ENCODE measurements around the gene STMND1. TPM values are rescaled to one million over a fixed set of nuclear protein-coding genes. Genes with fewer than 3 reads are reported as not detected.

STMND1 gene
- total RNA-seq, 1 donor from 2014 or later = not detected

- H3K9me3 ChIP-seq (replicated peaks) = peaks cover 11% of the 10 kb centered on the region
- no peak overlapping the region for H3K4me3 ChIP-seq
- H3K4me1 ChIP-seq = no peaks in the 10 kb centered on the region
- intact Hi-C loops (cut with micrococcal nuclease) = no loop called here
- peak; percentile 19 for TF ChIP-seq CTCF (IDR thresholded peaks at IDR 0.05; ENCODE audit: borderline replicate concordance)
- H3K27ac ChIP-seq (replicated peaks) = no peak overlapping the region
- H3K27me3 ChIP-seq (ENCODE audit: low read depth) = no peaks in the 10 kb centered on the region
- no peak for DNase-seq
- H3K36me3 ChIP-seq = no peaks in the 10 kb centered on the region
Observed at GRCh38 chr6:17091122-17091521, 10.7 kb upstream of the STMND1 start.

- intact Hi-C loops (cut with micrococcal nuclease) = no loop called here
- no peak for TF ChIP-seq CTCF (IDR thresholded peaks at IDR 0.05; ENCODE audit: borderline replicate concordance)
- Histone ChIP-seq H3K4me3 (no peak overlapping the region), H3K4me1 (peaks cover 3% of the 10 kb centered on the region), H3K27me3 (ENCODE audit: low read depth) (no peaks in the 10 kb centered on the region), H3K9me3 (replicated peaks) (peaks cover 11% of the 10 kb centered on the region), H3K27ac (replicated peaks) (no peak overlapping the region), H3K36me3 (no peaks in the 10 kb centered on the region)
- DNase-seq = no peak
Observed at GRCh38 chr6:17093686-17094085, 8.2 kb upstream of the STMND1 start.

- Histone ChIP-seq H3K4me1 (peaks cover 17% of the 10 kb centered on the region), H3K4me3 (no peak overlapping the region), H3K27me3 (ENCODE audit: low read depth) (no peaks in the 10 kb centered on the region), H3K27ac (replicated peaks) (no peak overlapping the region), H3K36me3 (no peaks in the 10 kb centered on the region), H3K9me3 (replicated peaks) (no peaks in the 10 kb centered on the region)
- intact Hi-C loops (cut with micrococcal nuclease) = no loop called here
- no peak for TF ChIP-seq CTCF (IDR thresholded peaks at IDR 0.05; ENCODE audit: borderline replicate concordance)
- no peak for DNase-seq
Observed at GRCh38 chr6:17096096-17096495, 5.8 kb upstream of the STMND1 start.

- intact Hi-C loops (cut with micrococcal nuclease) = no loop called here
- TF ChIP-seq CTCF (IDR thresholded peaks at IDR 0.05; ENCODE audit: borderline replicate concordance) = no peak
- Histone ChIP-seq H3K36me3 (no peaks in the 10 kb centered on the region), H3K27me3 (ENCODE audit: low read depth) (no peaks in the 10 kb centered on the region), H3K4me3 (no peak overlapping the region), H3K4me1 (peaks cover 21% of the 10 kb centered on the region), H3K9me3 (replicated peaks) (no peaks in the 10 kb centered on the region), H3K27ac (replicated peaks) (no peak overlapping the region)
- DNase-seq = no peak
Observed at GRCh38 chr6:17096652-17097051, 5.2 kb upstream of the STMND1 start.

GRCh38 chr6:17097982-17098381 lies 3.9 kb upstream of the STMND1 start:
- intact Hi-C loops (cut with micrococcal nuclease) = no loop called here
- H3K36me3 ChIP-seq = no peaks in the 10 kb centered on the region
- H3K4me1 ChIP-seq = peaks cover 30% of the 10 kb centered on the region
- DNase-seq = no peak
- no peak for TF ChIP-seq CTCF (IDR thresholded peaks at IDR 0.05; ENCODE audit: borderline replicate concordance)
- no peak overlapping the region for H3K27ac ChIP-seq (replicated peaks)
- H3K9me3 ChIP-seq (replicated peaks) = no peaks in the 10 kb centered on the region
- H3K27me3 ChIP-seq (ENCODE audit: low read depth) = peaks cover 13% of the 10 kb centered on the region
- no peak overlapping the region for H3K4me3 ChIP-seq

- Histone ChIP-seq H3K36me3 (no peaks in the 10 kb centered on the region), H3K27ac (replicated peaks) (no peak overlapping the region), H3K9me3 (replicated peaks) (no peaks in the 10 kb centered on the region), H3K4me1 (peaks cover 30% of the 10 kb centered on the region), H3K4me3 (no peak overlapping the region), H3K27me3 (ENCODE audit: low read depth) (peaks cover 19% of the 10 kb centered on the region)
- intact Hi-C loops (cut with micrococcal nuclease) = no loop called here
- TF ChIP-seq CTCF (IDR thresholded peaks at IDR 0.05; ENCODE audit: borderline replicate concordance) = no peak
- no peak for DNase-seq
Observed at GRCh38 chr6:17098538-17098937, 3.3 kb upstream of the STMND1 start.
